ENCODE measurements around the gene CNTNAP5. TPM values are rescaled to one million over a fixed set of nuclear protein-coding genes. Genes with fewer than 3 reads are reported as not detected.

Gene CNTNAP5
- total RNA-seq, 1 donor from 2014 or later: not detected

DNA sequence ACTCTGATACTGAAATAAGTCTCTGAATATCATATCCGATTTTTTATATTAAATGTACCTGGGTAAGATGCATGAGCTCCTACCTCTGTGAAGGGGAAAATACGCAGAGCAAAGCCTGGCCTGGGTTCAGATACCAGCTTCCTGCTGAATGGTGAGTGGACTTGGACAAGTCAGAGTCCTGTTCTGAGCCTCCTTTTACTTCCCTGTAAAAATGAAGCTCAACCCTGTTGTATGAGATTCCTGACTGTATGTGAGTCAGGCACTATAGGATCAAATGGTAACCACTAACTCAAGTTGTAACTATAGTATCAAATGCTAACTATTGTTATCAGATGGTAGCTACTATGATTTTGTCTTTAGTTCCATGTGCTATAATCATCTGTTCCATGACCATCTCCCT is 561.7 kb downstream of the CNTNAP5 start:
- no peak for DNase-seq (ENCODE audit: extremely low read depth, low read depth, low spot score)

DNA sequence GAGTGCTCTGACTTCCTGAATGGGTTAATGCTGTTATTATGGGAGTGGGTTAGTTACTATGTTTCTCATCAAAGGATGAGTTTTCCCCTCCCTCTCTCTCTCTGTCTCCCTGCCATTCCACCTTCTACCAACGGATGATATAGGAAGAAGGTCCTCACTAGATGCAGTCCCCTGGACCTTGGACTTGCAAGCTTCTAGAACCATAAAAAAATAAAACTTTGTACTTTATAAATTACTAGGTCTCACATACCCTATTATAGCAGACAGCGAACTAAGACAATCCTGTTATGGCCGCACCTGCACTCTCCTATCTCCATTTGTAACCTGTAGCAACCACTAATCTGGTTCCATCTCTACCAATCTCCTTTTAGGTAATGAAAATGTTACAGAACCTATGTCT is 564.9 kb downstream of the CNTNAP5 start:
- no peak for DNase-seq (ENCODE audit: extremely low read depth, low read depth, low spot score)

DNA sequence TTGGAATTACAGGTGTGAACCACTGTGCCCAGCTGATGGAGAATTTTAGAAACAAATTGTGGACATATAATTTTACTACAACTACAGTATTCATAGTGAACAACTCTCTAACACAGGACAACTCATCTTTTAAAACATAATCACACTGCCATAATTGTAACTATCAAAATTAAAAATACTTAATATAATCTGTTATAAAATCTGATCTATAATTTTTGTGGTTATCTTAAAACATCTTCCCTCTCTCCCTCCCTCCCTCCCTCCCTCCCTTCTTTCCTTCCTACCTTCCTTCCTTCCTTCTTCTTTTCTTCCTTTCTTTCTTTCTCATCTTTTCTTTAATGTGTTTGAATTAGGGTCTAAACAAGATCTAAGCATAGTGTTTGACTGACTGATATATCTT is 577.7 kb downstream of the CNTNAP5 start:
- no peak for DNase-seq (ENCODE audit: extremely low read depth, low read depth, low spot score)

DNA sequence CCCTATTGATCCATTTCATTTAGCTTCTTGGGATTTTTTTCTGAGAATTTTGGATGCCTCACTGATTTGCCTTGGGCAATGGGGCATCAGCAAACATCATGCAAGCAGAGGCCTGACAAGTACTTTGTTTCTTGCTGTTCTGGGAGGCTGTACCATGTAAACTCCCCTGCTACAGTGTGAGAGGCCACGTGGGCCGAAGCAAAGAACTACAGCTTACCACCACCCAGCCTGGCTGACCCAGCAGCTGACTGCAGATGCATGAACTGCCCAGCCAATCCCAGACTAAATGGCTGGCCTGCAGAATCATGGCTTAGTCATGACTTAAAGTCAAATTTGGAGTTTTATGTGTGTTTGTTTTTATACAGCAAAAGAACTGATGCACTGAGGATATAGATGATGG is 579.9 kb downstream of the CNTNAP5 start:
- DNase-seq (ENCODE audit: extremely low read depth, low read depth, low spot score): no peak

DNA sequence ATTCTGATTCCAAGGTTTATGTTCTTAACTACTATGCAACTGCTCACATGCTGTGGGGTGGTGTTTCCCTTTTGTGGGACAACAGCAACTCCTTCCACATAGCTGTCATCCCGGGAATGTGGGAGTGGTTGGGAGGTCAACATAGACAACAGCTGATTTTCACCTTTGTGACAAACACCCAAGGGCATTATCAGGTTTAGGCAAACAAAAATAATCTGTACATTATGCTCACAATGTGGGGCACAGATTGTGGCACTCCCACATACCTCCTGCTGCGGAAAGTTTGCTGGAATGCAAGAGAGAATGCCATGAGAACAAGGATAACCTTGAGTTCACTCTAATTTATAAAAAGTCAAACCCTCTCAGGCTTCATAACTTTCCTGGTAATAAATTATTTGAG is 582.6 kb downstream of the CNTNAP5 start:
- DNase-seq (ENCODE audit: extremely low read depth, low read depth, low spot score): no peak

DNA sequence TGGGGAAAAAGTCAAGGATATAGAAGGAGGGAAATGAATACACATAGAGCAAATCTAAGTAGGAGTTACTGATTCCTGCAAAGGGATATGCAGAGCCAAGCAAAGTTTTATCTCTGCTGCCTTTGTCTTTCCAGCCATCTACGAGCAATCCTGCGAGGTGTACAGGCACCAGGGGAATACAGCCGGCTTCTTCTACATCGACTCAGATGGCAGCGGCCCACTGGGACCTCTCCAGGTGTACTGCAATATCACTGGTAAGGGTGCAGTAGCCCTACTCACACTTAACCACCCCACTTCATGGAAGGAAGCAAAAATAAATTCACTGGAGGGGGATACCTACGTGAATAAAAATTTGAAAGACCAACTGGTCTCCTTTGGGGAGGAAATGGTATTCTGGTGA is 584.6 kb downstream of the CNTNAP5 start:
- DNase-seq (ENCODE audit: extremely low read depth, low read depth, low spot score): no peak

DNA sequence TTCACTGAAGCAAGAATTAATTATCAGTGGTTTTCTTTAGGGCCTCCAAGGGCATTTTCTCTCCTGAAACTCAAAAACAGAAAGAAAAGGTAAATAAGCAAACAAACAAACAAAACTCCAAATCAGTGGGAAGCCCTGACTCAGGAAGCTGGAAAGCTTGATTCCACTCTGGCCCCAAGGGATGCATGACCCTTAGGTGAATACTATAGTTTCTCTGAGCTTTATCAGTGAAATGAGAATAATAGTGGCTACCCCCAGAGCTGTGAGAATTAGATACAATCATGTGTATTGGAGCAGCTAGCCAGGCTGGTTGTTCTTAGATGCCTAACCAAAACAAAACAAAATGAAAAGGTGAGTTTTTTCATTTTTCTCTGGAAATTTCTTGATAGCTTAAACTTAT is 585.1 kb downstream of the CNTNAP5 start:
- no peak for DNase-seq (ENCODE audit: extremely low read depth, low read depth, low spot score)

DNA sequence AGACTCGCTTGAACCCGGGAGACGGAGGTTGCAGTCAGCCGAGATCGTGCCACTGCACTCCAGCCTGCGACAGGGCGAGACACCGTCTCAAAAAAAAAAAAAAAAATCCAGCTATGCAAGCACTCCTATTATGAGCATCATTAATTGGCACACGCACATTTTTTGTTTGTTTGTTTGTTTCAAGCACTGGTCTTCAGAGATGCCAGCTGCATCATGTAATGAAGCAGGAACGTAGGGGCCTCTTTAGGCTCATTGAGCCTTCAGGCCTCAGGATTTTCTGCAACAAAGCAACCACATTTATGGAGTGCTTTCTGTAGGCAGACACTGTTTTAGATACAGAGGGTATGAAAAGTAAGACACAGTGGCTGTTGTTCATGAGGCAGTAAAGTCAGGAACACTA is 585.8 kb downstream of the CNTNAP5 start:
- DNase-seq (ENCODE audit: extremely low read depth, low read depth, low spot score): no peak

DNA sequence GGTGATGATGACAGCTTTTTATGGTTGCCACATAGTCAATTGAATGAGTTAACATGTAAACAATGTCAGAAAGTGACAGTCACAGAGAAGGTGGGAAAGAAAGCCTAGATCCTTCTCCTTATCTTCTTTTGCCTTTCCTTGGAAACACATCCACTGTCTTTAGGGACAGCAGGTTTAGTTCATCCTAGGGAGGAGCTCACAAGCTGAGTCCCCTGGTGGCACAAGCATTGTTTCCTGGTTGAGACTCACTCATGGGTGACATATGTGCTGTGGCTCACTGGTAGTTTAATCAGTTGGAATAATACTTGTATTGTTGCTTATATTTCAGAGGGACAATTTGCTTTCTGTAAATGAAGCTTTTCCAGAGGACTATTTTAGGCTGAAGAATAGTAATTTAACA is 598.5 kb downstream of the CNTNAP5 start:
- no peak for DNase-seq (ENCODE audit: extremely low read depth, low read depth, low spot score)

DNA sequence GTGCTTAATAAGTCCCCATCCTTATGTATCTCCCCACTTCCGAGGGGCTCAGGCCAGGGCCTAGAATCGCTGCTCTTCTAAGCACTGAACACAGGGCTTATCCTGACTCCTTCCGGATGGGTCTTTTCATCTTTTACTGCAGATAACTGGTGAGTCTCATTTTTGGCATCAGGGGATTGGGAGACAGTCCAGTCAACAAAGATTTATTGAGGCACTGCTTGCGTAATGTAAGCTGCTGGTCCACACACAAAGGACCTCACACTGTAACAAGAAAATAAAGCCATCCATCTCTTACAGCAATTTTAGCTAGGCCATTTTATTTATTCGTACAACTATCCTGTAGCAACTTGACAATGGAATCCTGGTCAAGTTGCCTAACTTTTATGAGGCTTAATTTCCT is 600.5 kb downstream of the CNTNAP5 start:
- DNase-seq (ENCODE audit: extremely low read depth, low read depth, low spot score): no peak

DNA sequence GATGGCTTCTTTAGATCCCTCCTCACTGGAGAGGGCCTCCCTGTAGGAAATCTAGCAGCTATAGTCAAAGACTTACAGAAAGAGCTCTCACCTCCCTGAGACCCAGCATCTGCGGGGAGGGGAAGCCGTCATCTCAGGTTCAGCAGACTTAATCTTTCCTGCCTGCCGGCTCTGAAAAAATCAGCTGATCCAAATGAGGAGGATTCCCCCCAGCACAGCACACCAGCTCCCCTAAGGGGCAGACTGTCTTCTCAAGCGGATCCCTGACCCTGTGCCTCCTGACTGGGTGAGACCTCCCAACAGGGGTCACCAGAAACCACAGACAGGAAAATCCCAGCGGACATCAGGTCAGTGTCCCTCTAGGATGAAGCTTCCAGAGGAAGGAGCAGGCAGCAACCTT is 601.9 kb downstream of the CNTNAP5 start:
- no peak for DNase-seq (ENCODE audit: extremely low read depth, low read depth, low spot score)

DNA sequence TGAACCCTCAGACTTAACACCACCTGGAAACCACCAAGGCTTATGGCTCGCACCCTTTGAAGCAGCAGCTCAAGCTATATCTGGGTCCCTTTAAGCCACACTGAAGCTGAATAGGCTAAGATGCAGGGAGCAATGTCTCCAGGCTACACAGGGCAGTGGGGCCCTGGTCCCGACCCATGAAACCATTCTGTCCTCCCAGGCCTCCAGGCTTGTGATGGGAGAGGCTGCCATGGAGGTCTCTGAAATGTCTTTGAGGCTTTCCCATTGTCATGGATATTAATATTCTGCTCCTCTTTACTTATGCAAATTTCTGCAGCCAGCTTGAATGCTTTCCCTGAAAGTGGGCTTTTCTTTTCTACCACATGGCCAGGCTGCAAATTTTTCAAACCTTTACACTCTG is 608.7 kb downstream of the CNTNAP5 start:
- no peak for DNase-seq (ENCODE audit: extremely low read depth, low read depth, low spot score)

DNA sequence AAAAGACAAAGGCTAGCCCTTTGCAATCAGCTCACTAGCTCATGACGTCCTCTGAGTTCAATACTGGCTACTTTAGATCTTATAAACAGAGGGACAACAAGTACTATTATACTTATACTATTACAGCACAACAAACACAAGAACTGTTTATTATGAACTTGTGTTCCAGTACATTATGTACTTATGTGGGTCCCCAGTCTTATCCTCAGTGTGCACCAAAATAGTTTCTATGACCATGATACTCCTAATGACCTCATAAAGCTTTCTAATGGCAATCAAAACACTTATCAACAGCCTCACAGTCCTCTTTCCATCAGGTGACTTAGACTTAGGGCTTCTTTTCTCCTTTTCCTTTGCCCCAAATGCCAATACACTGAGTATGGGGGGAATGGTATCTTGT is 614.4 kb downstream of the CNTNAP5 start:
- no peak for DNase-seq (ENCODE audit: extremely low read depth, low read depth, low spot score)

DNA sequence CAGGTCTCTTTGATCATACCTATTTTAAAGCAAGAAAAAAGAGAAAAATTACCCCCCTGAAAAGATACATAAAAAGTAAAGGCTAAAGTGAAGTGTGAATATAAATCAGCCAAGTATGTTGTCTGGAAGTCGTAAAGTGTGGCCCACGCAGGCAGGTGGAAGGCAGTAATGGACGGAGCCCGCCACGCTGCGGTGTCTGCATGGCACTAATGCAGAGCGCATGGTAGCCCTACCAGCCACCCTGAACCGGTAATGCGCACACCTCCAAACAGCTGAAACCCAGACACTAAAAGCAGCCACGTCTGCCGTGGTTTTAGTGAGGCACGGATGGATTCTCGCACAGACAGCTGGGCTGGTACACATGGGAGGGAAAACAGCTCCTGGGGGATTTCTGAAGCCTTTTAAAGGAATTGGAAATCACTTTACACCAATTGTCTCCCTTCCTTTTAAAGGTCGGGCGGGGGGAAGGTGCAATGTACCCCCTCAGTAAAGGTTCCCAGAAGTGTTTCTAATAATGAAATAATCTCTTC is 615.2 kb downstream of the CNTNAP5 start:
- no peak for DNase-seq (ENCODE audit: extremely low read depth, low read depth, low spot score)

DNA sequence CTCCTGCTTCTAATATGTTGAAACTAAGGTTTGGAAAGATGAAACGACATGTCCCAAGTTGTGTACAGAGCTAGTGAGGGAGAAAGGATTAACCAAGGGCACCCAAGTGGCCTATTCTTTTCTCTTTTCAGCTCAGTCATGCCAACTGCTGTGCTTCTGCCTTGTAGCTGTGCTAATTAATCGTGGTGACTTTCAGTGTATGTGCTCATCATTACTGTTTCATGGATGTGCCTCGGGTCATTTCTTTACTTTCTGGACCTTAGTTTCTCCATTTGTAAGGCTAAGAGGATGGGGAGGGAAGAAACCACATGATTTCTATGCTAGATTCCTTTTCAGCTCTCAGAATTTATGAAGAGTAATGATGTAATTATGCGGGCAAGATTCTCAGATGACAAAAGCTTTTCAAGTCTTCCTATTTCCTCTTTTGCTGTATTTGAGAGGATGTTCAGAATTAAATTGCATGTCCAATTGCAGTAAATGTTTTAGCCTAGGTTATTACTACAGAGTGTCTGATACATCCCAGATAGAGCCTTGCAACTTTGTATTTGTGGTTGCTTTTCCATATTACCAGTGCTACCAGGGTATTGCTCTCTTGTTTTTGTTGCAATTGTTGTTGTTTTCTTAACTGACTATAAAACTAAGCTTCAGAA is 621.2 kb downstream of the CNTNAP5 start:
- DNase-seq (ENCODE audit: extremely low read depth, low read depth, low spot score): no peak

DNA sequence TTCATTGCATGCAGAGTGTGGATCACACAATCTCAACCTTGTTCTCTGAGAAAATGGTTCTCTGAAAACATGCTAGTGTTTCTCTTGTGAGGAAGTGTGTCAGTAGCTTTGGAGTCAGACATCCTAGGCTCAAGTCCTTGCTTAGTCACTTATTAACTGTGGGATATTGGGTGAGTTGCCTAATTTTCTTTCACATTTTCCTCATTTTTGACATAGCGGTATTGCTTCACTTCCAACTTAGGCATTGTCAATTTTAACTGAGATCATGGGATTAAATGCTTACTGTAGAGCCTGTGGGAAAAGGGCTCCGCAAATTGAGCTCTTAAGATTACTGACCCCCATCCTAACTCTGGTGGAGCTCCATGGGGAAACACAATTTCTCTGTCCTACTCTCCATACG is 622.2 kb downstream of the CNTNAP5 start:
- DNase-seq (ENCODE audit: extremely low read depth, low read depth, low spot score): no peak

DNA sequence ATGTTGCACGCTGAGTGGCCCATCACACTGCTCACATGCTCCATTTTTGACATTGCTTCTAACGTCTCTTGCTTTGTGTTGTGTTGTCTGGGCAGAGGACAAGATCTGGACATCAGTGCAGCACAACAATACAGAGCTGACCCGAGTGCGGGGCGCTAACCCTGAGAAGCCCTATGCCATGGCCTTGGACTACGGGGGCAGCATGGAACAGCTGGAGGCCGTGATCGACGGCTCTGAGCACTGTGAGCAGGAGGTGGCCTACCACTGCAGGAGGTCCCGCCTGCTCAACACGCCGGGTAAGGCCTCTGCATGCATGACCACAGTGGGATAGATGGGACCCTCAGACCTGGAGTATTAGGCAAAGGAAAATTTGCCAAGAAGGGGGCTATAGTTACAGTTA is 622.6 kb downstream of the CNTNAP5 start:
- DNase-seq (ENCODE audit: extremely low read depth, low read depth, low spot score): no peak

DNA sequence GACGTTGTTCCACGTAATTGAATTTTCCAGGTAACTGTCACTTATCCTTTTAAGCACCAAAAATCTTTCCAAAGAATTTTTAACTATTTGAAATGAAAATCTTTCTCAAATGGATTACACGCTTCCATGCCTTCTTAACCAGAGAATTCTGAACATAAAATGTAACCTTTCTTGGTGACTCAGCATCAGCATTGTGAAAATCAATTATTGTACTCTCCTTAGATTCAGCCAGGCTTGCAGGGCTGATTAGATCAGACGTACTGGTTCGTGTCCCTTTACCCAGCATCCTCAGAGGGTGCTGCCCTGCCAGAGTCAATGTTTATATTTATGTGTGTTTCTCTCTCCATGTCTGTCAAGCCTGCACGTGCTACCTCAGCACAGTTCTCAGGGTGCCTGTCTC is 623.9 kb downstream of the CNTNAP5 start:
- no peak for DNase-seq (ENCODE audit: extremely low read depth, low read depth, low spot score)

DNA sequence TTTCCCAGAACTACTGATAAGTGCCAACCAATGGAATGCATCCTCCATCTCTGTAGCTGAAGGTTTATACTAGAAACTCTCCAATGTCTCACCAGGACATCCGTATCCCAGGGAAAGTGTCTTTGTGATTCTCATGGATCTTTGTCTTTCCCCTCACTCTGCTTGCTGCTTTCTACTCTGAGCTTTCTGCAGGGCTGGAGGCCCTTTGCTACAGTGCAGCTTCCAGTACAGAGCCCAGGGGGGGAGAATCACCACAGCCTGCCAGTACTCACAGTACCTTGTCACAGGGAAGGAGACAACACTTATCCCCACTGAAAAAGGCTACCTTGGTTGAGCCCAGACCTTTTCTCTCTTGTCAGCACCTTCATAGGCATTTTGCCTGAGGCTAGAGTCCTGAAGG is 627.0 kb downstream of the CNTNAP5 start:
- no peak for DNase-seq (ENCODE audit: extremely low read depth, low read depth, low spot score)

DNA sequence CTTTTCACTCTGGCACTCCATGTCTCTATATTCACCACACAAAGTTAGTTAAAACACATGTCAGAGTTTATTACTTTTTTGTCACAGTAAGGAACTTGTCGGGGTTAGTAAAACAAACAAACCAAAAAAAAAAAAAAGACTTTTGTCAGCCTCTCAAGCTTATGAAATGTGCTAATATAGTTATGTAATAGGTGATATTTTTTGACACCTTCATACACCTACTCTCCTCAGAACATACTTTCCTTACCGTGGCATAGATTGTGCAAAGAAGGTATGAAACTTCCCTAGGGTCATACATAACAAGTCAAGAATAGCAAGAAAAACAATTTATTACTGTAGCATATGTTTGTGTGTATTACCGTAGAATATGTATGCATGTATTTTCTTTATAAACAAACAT is 633.3 kb downstream of the CNTNAP5 start:
- no peak for DNase-seq (ENCODE audit: extremely low read depth, low read depth, low spot score)

DNA sequence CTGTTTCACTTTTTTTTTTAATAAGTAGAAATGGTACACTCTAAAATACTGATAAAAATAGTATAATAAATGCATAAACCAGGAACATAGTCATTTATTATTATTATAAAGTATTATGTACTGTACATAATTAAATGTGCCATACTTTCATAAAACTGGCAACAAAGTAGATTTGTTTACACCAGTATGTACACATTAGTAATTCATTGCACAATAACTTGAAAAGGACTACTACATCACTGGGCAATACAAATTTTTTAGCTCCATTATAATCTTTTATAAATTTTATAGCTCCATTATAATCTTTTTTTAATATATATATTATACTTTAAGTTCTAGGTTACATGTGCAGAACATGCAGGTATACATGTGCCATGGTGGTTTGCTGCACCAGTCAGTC is 636.5 kb downstream of the CNTNAP5 start:
- no peak for DNase-seq (ENCODE audit: extremely low read depth, low read depth, low spot score)

DNA sequence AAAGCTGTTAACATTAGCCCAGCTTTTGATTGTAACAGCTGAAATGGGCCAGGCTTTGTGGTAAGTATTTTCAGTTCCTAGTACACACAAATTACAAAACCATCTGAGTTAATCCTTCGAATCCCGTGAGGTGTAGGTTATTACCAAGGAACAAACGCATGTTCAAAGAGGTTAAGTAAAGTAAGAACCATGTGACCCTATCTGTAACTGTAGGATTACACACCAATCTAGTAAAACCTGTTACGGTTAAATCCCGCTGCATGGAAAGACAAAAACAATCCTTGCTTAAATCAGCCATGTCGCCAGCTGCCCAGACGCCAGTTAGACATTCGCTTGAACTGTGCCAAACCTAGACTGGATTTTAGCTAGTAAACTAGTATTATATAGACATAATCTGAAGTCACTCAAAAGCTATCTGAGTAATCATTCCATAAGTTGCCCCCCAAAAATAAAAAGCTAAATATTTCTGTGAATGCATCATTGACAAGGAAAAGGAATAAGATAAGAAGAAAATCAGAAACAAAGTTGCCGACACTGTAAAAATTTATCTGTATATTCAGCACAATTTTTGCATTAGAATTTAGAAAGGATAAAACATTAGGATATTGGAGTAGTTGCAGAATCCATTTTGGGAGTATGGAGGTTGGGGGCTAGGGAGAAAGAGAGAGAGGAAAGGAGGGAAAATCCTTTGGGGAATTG is 638.0 kb downstream of the CNTNAP5 start:
- DNase-seq (ENCODE audit: extremely low read depth, low read depth, low spot score): no peak

DNA sequence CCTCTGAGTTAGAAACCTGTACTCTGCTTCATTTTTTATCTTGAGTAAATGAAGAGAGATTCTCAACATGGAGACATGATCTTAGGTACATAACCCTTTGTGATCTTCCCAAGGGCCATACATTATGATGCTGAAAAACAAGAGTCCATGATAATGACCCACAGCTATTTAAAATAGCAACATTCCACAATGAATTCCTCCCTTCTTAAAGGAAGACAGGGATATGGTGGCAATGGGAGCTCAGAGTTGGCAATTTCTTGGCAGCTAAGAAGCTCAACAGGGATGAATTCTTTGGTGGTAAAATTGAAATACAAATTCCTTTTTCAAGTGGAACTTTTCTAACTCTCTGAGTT is 638.5 kb downstream of the CNTNAP5 start:
- DNase-seq (ENCODE audit: extremely low read depth, low read depth, low spot score): no peak
